HCT116 (cell line): ENCODE results near the gene PSTPIP1. TPM values are rescaled to one million over a fixed set of nuclear protein-coding genes. Genes with fewer than 3 reads are reported as not detected.
A peak's percentile ranks its signal among the peaks of the same experiment; 100 is the strongest.

Source experiments
- ATAC-seq: fragments of 200-7000 bp; cut with Tn5 transposase; 2 replicates; pipeline ENCODE4 v1.9.1; 2020; ENCODE audit warnings: mild to moderate bottlenecking, moderate library complexity
- BruUV-seq: library from RNA; stranded (reverse); fragments of 400-500 nt; replicated peaks from 2 replicates; lab custom pipeline; 2021; lab: Mats Ljungman, UMichigan
- CTCF ChIA-PET: fragments of 300-600 bp; sonication (Branson Sonifier 250); formaldehyde crosslinking; loops from one replicate; lab custom pipeline; 2021; ENCODE audit warnings: antibody characterized with exemption; lab: Charles Lee
- POLR2A ChIA-PET: fragments of 300-600, 350-600 bp; sonication (Branson Sonifier 250); formaldehyde crosslinking; loops from one replicate; lab custom pipeline; 2021; ENCODE audit warnings: antibody characterized with exemption; lab: Charles Lee
- RAD21 ChIA-PET, 2 experiments: fragments of 300-600 bp; sonication (Branson Sonifier 250); formaldehyde crosslinking; loops; one replicate each; lab custom pipeline; 2023; ENCODE audit warnings: low total read pairs in 2 of 2; ENCODE audit not compliant: uncharacterized antibody in 2 of 2, unreplicated experiment in 2 of 2, low non-redundant PET in 1 of 2; lab: Charles Lee
- DNase-seq: peaks from one replicate; pipeline ENCODE4 v3.0.0-alpha.2; 2010; ENCODE audit warnings: low read depth, low spot score
- H2AFZ ChIP-seq: fragments of 200-600 bp; shearing (Covaris generic), sonication (generic); 2 replicates; pipeline ENCODE4 v1.6.1; 2017; ENCODE audit warnings: low read depth, mixed run types, mixed read lengths, antibody characterized with exemption, low read length; ENCODE audit not compliant: poor library complexity, severe bottlenecking
- H3K27ac ChIP-seq: 2 replicates; pipeline ENCODE4 v1.5.1; 2012; ENCODE audit warnings: low read depth, low read length
- H3K27me3 ChIP-seq: fragments of 200-600 bp; sonication (generic); 2 replicates; pipeline ENCODE4 v1.6.1; 2016; ENCODE audit warnings: mixed run types, low read length, mixed read lengths; ENCODE audit not compliant: insufficient read depth
- H3K36me3 ChIP-seq, 2 experiments: fragments of 200-500 bp in 1 of 2; fragments of 200-600 bp in 1 of 2; sonication (Bioruptor generic) in 1 of 2; sonication (generic) in 1 of 2; 2 replicates each; pipeline versions ENCODE4 v1.5.1 to v1.6.1; 2014 to 2016; ENCODE audit warnings: low read length in 2 of 2, inconsistent platforms in 1 of 2, mixed read lengths in 1 of 2, mixed run types in 1 of 2; ENCODE audit not compliant: insufficient read depth in 2 of 2, control insufficient read depth in 1 of 2
- H3K4me1 ChIP-seq, 2 experiments: fragments of 200-600 bp in 1 of 2; sonication (generic) in 1 of 2; 2 replicates each; pipeline versions ENCODE4 v1.5.1 to v1.6.1; 2012 to 2017; ENCODE audit warnings: low read length in 2 of 2, inconsistent platforms in 1 of 2, mild to moderate bottlenecking in 1 of 2, mixed read lengths in 1 of 2, mixed run types in 1 of 2, moderate library complexity in 1 of 2; ENCODE audit not compliant: insufficient read depth in 2 of 2, control insufficient read depth in 1 of 2
- H3K4me2 ChIP-seq: fragments of 200-600 bp; sonication (generic); 2 replicates; pipeline ENCODE4 v1.6.1; 2017; ENCODE audit warnings: mixed run types, low read length, mixed read lengths
- H3K4me3 ChIP-seq, 2 experiments: fragments of 200-600 bp in 1 of 2; sonication (generic) in 1 of 2; replicated peaks in 1 of 2; 2 replicates each; pipeline ENCODE4 v1.5.1; 2011 to 2016; ENCODE audit warnings: low read length in 2 of 2, control low read depth in 1 of 2, low read depth in 1 of 2, mild to moderate bottlenecking in 1 of 2, mixed read lengths in 1 of 2, mixed run types in 1 of 2
- H3K79me2 ChIP-seq: fragments of 200-600 bp; sonication (generic); 2 replicates; pipeline ENCODE4 v1.6.1; 2017; ENCODE audit warnings: mild to moderate bottlenecking, mixed run types, low read length, moderate library complexity, mixed read lengths; ENCODE audit not compliant: insufficient read depth
- H3K9ac ChIP-seq: fragments of 200-600 bp; sonication (generic); 2 replicates; pipeline ENCODE4 v1.6.1; 2016; ENCODE audit warnings: low read length, mixed read lengths
- H3K9me2 ChIP-seq: fragments of 200-600 bp; sonication (generic), shearing (Covaris generic); 2 replicates; pipeline ENCODE4 v1.6.1; 2017; ENCODE audit warnings: mixed run types, mild to moderate bottlenecking, moderate library complexity; ENCODE audit not compliant: insufficient read depth
- H3K9me3 ChIP-seq, 2 experiments: fragments of 200-500 bp in 1 of 2; fragments of 200-600 bp in 1 of 2; sonication (Bioruptor generic) in 1 of 2; sonication (generic) in 1 of 2; 2 replicates each; pipeline ENCODE4 v1.6.1; 2014 to 2017; ENCODE audit warnings: low read length in 2 of 2, mixed read lengths in 2 of 2, inconsistent platforms in 1 of 2, low read depth in 1 of 2, mild to moderate bottlenecking in 1 of 2, mixed run types in 1 of 2, moderate library complexity in 1 of 2; ENCODE audit not compliant: control insufficient read depth in 1 of 2, insufficient read depth in 1 of 2
- H4K20me1 ChIP-seq: fragments of 200-600 bp; sonication (generic), shearing (Covaris generic); 2 replicates; pipeline ENCODE4 v1.6.1; 2017; ENCODE audit warnings: mixed run types, mild to moderate bottlenecking, moderate library complexity; ENCODE audit not compliant: insufficient read depth
- ELF1 ChIP-seq: IDR thresholded peaks from 2 replicates; pipeline ENCODE4 v1.6.1; 2012; ENCODE audit warnings: low read depth, borderline replicate concordance
- EZH2 ChIP-seq: fragments of 200-600 bp; sonication (generic); IDR thresholded peaks from 2 replicates; pipeline ENCODE4 v1.6.1; 2017; ENCODE audit warnings: antibody characterized with exemption, mixed run types
- EZH2phosphoT487 ChIP-seq: fragments of 200-600 bp; IDR thresholded peaks from 2 replicates; pipeline ENCODE4 v1.6.1; 2018; ENCODE audit warnings: antibody characterized with exemption, borderline replicate concordance
- FOSL1 ChIP-seq: IDR thresholded peaks from 2 replicates; pipeline ENCODE4 v1.6.1; 2012; ENCODE audit warnings: low read depth
- POLR2A ChIP-seq: IDR thresholded peaks from 2 replicates; pipeline ENCODE4 v1.7.0; 2011; ENCODE audit warnings: borderline replicate concordance; ENCODE audit not compliant: insufficient read depth, insufficient read length; ENCODE audit errors: extremely low read depth
- RAD21 ChIP-seq: IDR thresholded peaks from 2 replicates; pipeline ENCODE4 v1.6.1; 2012; ENCODE audit warnings: low read depth, mild to moderate bottlenecking
- SP1 ChIP-seq: IDR thresholded peaks from 2 replicates; pipeline ENCODE4 v1.6.1; 2012; ENCODE audit warnings: low read depth
- TCF7L2 ChIP-seq: IDR thresholded peaks from 2 replicates; pipeline ENCODE4 v1.7.0; 2011; ENCODE audit warnings: borderline replicate concordance, inconsistent platforms; ENCODE audit not compliant: insufficient read depth, insufficient read length; ENCODE audit errors: extremely low read depth
- intact Hi-C: fragments of 100-400 bp; cut with micrococcal nuclease; formaldehyde crosslinking; loops from 2 replicates; pipeline ENCODE4 v1.10.0; 2022
- total RNA-seq: library from RNA; stranded (reverse); gene quantifications from one replicate; pipeline ENCODE4 v1.2.1, GENCODE V29; 2021; ENCODE audit not compliant: unreplicated experiment
- TF ChIP-seq, protein P1 (sequence below), 3 experiments: fragments of 200-600 bp in 1 of 3; sonication (generic) in 1 of 3; IDR thresholded peaks in 2 of 3; conservative IDR thresholded peaks in 1 of 3; 2 replicates each; pipeline ENCODE4 v1.5.1; 2012 to 2017; ENCODE audit warnings: low read depth in 2 of 3, low read length in 2 of 3, antibody characterized with exemption in 1 of 3, borderline replicate concordance in 1 of 3, control low read depth in 1 of 3, mild to moderate bottlenecking in 1 of 3, mixed read lengths in 1 of 3, mixed run types in 1 of 3, moderate library complexity in 1 of 3; ENCODE audit not compliant: insufficient read depth in 1 of 3
- TF ChIP-seq, protein P2 (sequence below): IDR thresholded peaks from 2 replicates; pipeline ENCODE4 v1.6.1; 2012

The PSTPIP1 gene
- total RNA-seq, 1 experiment from 2014 or later = 0.79 TPM

DNA sequence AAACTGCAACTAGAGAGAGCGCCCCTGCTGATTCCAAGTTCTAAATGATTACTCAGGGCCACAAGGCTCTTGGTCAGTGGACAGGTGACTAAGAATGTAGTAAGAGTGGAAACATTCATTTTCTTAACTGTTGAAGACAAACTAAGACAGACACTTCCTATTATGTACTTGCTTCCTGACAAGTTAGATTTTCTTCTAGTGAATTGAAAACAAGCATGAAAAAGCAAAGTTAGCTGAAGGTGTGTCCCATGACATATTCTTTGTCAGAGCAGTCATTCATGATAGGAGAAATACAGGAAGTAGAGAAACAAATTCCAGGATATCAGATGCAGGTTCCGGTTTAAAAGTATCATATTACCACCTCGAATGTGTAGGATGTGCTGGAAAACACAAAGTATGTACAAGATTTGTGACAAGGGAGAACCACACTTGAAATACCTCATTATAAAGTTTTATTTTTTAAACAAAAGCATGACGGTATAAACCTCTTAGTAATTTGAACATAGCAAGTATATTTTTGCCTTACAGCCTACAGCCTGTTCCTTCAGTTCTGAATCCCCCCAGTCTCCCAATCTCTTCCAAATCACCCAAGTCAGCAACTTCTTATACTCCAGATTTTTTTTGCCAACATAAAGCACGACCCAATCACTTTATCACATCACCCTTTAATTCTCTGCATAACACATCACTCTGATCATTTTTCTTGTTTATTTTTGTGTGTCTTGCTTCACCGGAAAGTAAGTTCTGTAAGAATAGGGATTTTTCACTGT lies 69.8 kb downstream of the PSTPIP1 start:
- Histone ChIP-seq H3K79me2 (peaks cover 98% of the 10 kb centered on the region), H3K4me3 (no peak overlapping the region), H3K9me3 (no peaks in the 10 kb centered on the region), H3K9ac (no peak overlapping the region), H3K9me2 (no peaks in the 10 kb centered on the region), H3K4me1 (peaks cover 10 to 20% of the 10 kb centered on the region in 2 experiments; a peak in 3 of 4 replicates), H2AFZ (no peak overlapping the region), H4K20me1 (peaks cover 13% of the 10 kb centered on the region; the same call in 1 of the 2 replicates), H3K36me3 (no peaks in the 10 kb centered on the region), H3K4me2 (peak overlapping the region; percentile 26; the same call in 1 of the 2 replicates), H3K27me3 (no peaks in the 10 kb centered on the region), H3K27ac (no peak overlapping the region)
- ATAC-seq (peak; percentile 54; the same call in 1 of the 2 replicates), DNase-seq (no peak)
- no TSS peak for BruUV-seq
- ChIA-PET POLR2A (no interaction called here), CTCF (no interaction called here), RAD21 (no interaction called here)
- TF ChIP-seq FOSL1 = peak; percentile 62
- 0 out of 2 replicates have a peak, but pooled peaks have one; percentile 11 for TF ChIP-seq SP1
- TF ChIP-seq ELF1 = no peak
- intact Hi-C loops = no loop called here

DNA sequence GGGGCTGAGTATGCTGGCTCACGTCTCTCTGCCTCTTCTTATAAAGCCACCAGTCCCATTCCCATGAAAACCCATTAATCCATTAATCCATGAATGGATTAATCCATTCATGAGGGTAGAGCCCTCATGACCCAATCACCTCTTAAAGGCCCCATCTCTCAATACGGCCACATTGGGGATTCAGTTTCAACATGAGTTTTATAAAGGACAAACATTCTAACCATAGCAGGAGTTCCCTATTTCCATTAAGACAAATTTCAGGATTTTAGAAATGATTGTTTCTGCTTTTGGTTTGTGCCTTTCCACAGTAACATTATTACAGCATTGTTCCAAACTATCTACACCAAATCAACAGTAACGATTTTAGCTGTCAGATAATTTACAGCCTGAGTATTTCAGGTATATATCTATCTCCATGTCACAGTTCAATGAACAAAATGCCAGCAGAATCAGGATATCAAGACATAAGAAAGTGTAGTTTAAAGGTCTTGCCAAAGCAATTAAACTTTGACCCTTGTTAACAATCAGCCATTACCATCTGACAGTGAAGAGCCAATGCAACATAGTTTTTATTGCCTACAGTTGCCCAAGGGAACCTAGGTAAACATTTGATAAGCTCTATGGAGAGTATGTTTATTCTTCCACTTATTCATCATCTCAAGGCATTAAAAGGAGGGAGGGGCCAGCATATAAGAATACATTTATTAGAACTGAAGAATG lies 72.2 kb downstream of the PSTPIP1 start:
- Histone ChIP-seq H4K20me1 (peaks cover 5% of the 10 kb centered on the region; the same call in 1 of the 2 replicates), H3K4me1 (peaks cover 10 to 28% of the 10 kb centered on the region in 2 experiments; a peak in 3 of 4 replicates), H3K4me3 (no peak overlapping the region), H3K9ac (no peak overlapping the region), H3K79me2 (peaks cover 83% of the 10 kb centered on the region), H2AFZ (no peak overlapping the region), H3K9me3 (no peaks in the 10 kb centered on the region), H3K27me3 (no peaks in the 10 kb centered on the region), H3K4me2 (no peak overlapping the region), H3K9me2 (no peaks in the 10 kb centered on the region), H3K36me3 (no peaks in the 10 kb centered on the region), H3K27ac (no peak overlapping the region)
- intact Hi-C loops = no loop called here
- ChIA-PET CTCF (interaction anchor here (1.3 kb wide), 1 partner anchor 476 kb away, joined by 6 read pairs; no protein-coding TSS in a partner anchor), RAD21 (interaction anchor here in 1 of 2 experiments (0.6 kb wide), 1 partner anchor 351 kb away, joined by 3 read pairs; no protein-coding TSS in a partner anchor), POLR2A (no interaction called here)
- no TSS peak for BruUV-seq
- ATAC-seq (no peak), DNase-seq (no peak)
- TF ChIP-seq EZH2 = no peak
- no peak for TF ChIP-seq EZH2phosphoT487
- TF ChIP-seq SP1 = no peak
- TF ChIP-seq, protein P1, sequence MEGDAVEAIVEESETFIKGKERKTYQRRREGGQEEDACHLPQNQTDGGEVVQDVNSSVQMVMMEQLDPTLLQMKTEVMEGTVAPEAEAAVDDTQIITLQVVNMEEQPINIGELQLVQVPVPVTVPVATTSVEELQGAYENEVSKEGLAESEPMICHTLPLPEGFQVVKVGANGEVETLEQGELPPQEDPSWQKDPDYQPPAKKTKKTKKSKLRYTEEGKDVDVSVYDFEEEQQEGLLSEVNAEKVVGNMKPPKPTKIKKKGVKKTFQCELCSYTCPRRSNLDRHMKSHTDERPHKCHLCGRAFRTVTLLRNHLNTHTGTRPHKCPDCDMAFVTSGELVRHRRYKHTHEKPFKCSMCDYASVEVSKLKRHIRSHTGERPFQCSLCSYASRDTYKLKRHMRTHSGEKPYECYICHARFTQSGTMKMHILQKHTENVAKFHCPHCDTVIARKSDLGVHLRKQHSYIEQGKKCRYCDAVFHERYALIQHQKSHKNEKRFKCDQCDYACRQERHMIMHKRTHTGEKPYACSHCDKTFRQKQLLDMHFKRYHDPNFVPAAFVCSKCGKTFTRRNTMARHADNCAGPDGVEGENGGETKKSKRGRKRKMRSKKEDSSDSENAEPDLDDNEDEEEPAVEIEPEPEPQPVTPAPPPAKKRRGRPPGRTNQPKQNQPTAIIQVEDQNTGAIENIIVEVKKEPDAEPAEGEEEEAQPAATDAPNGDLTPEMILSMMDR (IDR thresholded peaks at IDR 0.05 in 2 of 3, conservative IDR thresholded peaks at IDR 0.05 in 1 of 3; ENCODE audit: borderline replicate concordance in 1 of 3, insufficient read depth in 1 of 3, low read depth in 2 of 3, low read length in 2 of 3) = no peak
- no peak for TF ChIP-seq RAD21
- TF ChIP-seq, protein P2, sequence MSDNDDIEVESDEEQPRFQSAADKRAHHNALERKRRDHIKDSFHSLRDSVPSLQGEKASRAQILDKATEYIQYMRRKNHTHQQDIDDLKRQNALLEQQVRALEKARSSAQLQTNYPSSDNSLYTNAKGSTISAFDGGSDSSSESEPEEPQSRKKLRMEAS = no peak
- TF ChIP-seq TCF7L2 = no peak
- no peak for TF ChIP-seq POLR2A
- TF ChIP-seq ELF1 = no peak
- TF ChIP-seq, all 23 proteins: peak for 0
